ENCODE data around the gene LRIG1. TPM values are rescaled to one million over a fixed set of nuclear protein-coding genes. Genes with fewer than 3 reads are reported as not detected.
A peak's percentile ranks its signal among the peaks of the same experiment; 100 is the strongest.

LRIG1 gene
- total RNA-seq, 1 donor from 2014 or later: 30.7 TPM

- TF ChIP-seq POLR2AphosphoS5 (IDR thresholded peaks at IDR 0.05; ENCODE audit: insufficient read depth in 1 of 2, low read depth in 1 of 2): no peak
- no peak for TF ChIP-seq POLR2A (IDR thresholded peaks at IDR 0.05)
- TF ChIP-seq CTCF (IDR thresholded peaks at IDR 0.05): no peak
- Histone ChIP-seq H3K27me3 (no peaks in the 10 kb centered on the region), H3K9me3 (no peaks in the 10 kb centered on the region), H3K4me3 (no peak overlapping the region), H3K36me3 (no peaks in the 10 kb centered on the region), H3K4me1 (peaks cover 30% of the 10 kb centered on the region), H3K27ac (peak overlapping the region; percentile 9)
- intact Hi-C loops (cut with DNase I): no loop called here
- DNase-seq (ENCODE audit: extremely low spot score in 2 of 2): no peak
Measured at GRCh38 chr3:66463054-66463631, 37.7 kb downstream of the LRIG1 start.

GRCh38 chr3:66457252-66457651, 43.6 kb downstream of the LRIG1 start:
- no peaks in the 10 kb centered on the region for H3K36me3 ChIP-seq
- no peak overlapping the region for H3K27ac ChIP-seq
- peaks cover 24% of the 10 kb centered on the region for H3K4me1 ChIP-seq
- intact Hi-C loops (cut with DNase I): no loop called here
- TF ChIP-seq POLR2AphosphoS5 (IDR thresholded peaks at IDR 0.05; ENCODE audit: insufficient read depth in 1 of 2, low read depth in 1 of 2) (no peak), CTCF (IDR thresholded peaks at IDR 0.05) (no peak), POLR2A (IDR thresholded peaks at IDR 0.05) (no peak)
- DNase-seq (ENCODE audit: extremely low spot score in 2 of 2): no peak
- H3K4me3 ChIP-seq: no peak overlapping the region
- H3K9me3 ChIP-seq: no peaks in the 10 kb centered on the region
- H3K27me3 ChIP-seq: no peaks in the 10 kb centered on the region

- no peak overlapping the region for H3K27ac ChIP-seq
- intact Hi-C loops (cut with DNase I): no loop called here
- H3K27me3 ChIP-seq: no peaks in the 10 kb centered on the region
- H3K36me3 ChIP-seq: no peaks in the 10 kb centered on the region
- no peak overlapping the region for H3K4me3 ChIP-seq
- DNase-seq (ENCODE audit: extremely low spot score in 2 of 2): no peak
- peaks cover 29% of the 10 kb centered on the region for H3K4me1 ChIP-seq
- no peaks in the 10 kb centered on the region for H3K9me3 ChIP-seq
- no peak for TF ChIP-seq CTCF (IDR thresholded peaks at IDR 0.05)
- TF ChIP-seq POLR2A (IDR thresholded peaks at IDR 0.05): no peak
- no peak for TF ChIP-seq POLR2AphosphoS5 (IDR thresholded peaks at IDR 0.05; ENCODE audit: insufficient read depth in 1 of 2, low read depth in 1 of 2)
Measured at GRCh38 chr3:66456711-66457173, 44.1 kb downstream of the LRIG1 start.

GRCh38 chr3:66454464-66454859, 46.4 kb downstream of the LRIG1 start:
- intact Hi-C loops (cut with DNase I): no loop called here
- no peak overlapping the region for H3K4me3 ChIP-seq
- no peaks in the 10 kb centered on the region for H3K9me3 ChIP-seq
- no peak overlapping the region for H3K27ac ChIP-seq
- H3K36me3 ChIP-seq: no peaks in the 10 kb centered on the region
- H3K4me1 ChIP-seq: peaks cover 50% of the 10 kb centered on the region
- DNase-seq (ENCODE audit: extremely low spot score in 2 of 2): no peak
- no peak for TF ChIP-seq CTCF (IDR thresholded peaks at IDR 0.05)
- no peak for TF ChIP-seq POLR2A (IDR thresholded peaks at IDR 0.05)
- no peak for TF ChIP-seq POLR2AphosphoS5 (IDR thresholded peaks at IDR 0.05; ENCODE audit: insufficient read depth in 1 of 2, low read depth in 1 of 2)
- no peaks in the 10 kb centered on the region for H3K27me3 ChIP-seq

GRCh38 chr3:66453651-66454463, 47.0 kb downstream of the LRIG1 start:
- TF ChIP-seq CTCF (IDR thresholded peaks at IDR 0.05): no peak
- no peak for TF ChIP-seq POLR2A (IDR thresholded peaks at IDR 0.05)
- TF ChIP-seq POLR2AphosphoS5 (IDR thresholded peaks at IDR 0.05; ENCODE audit: insufficient read depth in 1 of 2, low read depth in 1 of 2): no peak
- H3K36me3 ChIP-seq: no peaks in the 10 kb centered on the region
- intact Hi-C loops (cut with DNase I): no loop called here
- DNase-seq (ENCODE audit: extremely low spot score in 2 of 2): no peak
- H3K4me1 ChIP-seq: peaks cover 56% of the 10 kb centered on the region
- H3K4me3 ChIP-seq: no peak overlapping the region
- H3K9me3 ChIP-seq: no peaks in the 10 kb centered on the region
- H3K27me3 ChIP-seq: no peaks in the 10 kb centered on the region
- peak overlapping the region; percentile 71 for H3K27ac ChIP-seq
